ENCODE measurements around the gene FAM171A1.

The FAM171A1 gene

DNA sequence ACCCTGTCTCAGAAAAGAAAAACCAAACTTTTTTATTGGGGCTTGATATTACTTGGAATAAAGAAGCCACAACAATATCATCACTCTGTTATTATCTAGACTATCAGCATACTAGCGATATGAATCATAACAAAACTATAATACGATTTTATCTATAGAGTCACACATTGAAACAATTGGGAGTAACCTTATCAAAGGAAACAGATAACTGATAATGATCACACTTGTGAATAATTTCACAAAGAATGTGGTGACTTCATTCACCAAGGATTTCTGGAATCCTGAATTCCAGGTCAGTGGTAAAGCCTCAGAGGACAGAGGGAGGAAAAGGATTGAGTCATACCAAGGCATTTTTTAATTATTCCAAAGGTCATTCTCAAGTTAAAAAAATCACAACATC is 170.5 kb downstream of the FAM171A1 start:
- DNase-seq = no peak

DNA sequence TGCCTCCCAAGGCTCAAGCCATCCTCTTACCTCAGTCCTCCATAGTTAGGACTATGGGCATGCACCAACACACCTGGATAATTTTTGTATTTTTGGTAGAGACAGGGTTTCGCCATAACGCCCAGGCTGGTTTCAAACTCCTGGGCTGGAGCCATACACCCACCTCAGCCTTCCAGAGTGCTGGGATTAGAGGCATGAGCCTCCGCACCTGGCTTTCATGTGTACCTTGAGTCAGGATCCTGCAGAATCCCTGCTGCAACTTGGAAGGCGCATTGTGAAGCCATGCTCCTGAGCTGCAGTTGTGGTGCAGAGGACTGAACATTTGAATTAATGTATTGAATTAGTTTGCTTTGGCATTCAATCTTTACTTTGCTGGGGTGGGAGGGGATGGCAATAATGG is 173.2 kb downstream of the FAM171A1 start:
- DNase-seq = no peak

DNA sequence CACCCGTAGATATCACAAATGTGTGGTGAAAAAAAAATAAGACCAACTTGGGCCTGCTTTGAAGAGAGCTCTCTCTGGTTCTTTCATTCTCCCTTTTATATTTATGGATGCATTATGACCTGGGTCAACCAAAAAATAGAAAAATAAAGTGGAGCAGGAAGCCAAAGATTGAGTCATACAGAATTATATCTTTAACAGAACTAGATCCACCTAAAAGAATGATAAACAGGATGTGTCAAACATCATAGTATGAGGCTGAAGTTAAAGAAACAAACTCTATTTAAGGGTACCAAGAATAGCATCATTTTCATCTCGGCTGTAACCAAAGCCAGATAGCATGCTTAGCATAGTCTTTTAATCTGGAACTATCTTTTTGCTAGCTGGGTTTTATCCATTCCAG is 173.8 kb downstream of the FAM171A1 start:
- DNase-seq = peak in 1 of 2 donors; percentile 19

DNA sequence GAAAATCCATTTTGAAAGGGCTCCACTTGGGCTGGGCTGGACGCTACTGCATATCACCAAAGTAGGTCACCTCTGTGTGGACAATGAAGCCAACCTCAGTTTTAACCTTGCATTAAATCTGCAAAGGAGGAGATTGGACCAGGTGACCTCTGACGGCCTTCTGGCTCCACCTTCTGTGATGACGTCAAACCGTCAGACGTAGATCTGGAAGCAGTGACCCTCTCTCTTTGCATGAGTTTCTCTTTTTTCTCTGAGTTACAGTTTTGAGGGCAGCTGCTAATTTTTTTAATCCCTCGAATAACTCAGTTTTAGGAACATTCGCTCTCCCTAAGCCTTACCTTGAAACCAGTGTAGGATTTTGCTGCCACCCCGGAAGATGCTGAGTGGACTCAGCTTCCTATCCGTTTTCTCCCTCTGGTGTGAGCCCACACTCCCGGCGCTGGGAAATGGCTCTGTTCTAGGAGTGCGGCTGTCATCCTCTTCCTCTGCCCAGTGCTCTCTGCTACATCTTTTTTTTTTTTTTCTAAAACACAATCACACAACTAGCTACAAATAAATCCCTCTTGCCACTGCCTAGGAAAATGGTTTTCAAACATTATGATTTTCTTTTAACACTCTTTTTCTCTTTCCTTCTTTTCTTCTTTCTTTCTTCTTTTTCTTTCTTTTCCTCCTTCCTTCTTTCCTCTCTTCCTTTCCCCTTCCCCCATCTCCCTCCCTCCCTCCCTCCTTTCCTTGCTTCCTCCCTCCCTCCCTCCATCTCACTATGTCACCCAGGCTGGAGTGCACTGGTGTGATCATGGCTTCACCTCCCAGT is 174.9 kb downstream of the FAM171A1 start:
- DNase-seq = peak in 1 of 2 donors; percentile 21

DNA sequence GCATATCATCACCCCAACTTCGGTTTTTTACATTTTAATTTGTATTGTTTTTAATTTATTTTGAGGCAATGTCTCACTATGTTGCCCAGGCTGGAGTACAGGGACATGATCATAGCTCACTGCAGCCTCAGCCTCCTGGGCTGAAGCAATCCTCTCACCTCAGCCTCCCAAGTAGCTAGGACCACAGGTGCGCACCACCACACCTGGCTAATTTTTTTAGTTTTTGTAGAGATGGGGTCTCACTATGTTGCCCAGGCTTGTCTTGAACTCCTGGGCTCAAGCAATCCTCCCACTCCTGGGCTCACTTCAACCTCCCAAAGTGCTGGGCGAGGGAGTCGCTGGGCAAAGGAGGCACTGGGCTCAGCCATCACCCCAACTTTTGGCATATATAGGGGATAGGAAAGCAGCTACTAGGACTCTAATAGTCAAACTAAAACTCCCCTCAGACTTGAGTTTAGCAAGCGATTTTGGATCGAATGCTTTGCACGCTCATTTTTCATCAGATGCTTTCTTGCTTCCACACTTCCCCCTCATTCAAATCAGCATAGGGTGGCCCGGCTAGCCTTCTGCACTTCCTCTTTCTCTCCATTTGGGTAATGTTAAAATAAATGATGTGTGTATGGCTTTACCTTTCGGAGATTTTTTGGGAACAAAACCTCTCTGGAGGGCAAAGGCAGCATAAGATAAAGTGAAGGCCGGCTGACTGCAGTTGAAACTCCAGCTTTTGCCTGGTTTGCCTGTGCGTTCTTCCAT is 181.8 kb downstream of the FAM171A1 start:
- DNase-seq = no peak

DNA sequence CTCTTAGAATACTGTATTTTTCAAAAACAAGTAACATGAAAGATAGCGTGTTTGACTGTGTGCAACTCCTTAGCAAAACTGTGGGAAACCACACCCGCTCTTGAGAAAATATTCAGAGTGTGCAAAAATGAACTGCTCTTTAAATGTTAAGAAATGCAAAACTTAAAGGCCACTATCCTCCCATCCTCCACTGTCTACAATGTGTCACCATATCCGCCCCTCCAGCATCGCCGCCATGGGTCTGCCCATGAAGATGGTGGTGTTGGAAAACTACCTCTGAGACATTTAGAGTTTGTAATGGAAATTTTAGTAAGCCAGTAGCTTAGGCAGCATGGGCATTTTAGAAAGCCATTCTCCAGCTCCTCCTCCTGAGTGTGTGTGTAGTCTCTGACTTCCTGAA is 182.5 kb downstream of the FAM171A1 start:
- DNase-seq = no peak

DNA sequence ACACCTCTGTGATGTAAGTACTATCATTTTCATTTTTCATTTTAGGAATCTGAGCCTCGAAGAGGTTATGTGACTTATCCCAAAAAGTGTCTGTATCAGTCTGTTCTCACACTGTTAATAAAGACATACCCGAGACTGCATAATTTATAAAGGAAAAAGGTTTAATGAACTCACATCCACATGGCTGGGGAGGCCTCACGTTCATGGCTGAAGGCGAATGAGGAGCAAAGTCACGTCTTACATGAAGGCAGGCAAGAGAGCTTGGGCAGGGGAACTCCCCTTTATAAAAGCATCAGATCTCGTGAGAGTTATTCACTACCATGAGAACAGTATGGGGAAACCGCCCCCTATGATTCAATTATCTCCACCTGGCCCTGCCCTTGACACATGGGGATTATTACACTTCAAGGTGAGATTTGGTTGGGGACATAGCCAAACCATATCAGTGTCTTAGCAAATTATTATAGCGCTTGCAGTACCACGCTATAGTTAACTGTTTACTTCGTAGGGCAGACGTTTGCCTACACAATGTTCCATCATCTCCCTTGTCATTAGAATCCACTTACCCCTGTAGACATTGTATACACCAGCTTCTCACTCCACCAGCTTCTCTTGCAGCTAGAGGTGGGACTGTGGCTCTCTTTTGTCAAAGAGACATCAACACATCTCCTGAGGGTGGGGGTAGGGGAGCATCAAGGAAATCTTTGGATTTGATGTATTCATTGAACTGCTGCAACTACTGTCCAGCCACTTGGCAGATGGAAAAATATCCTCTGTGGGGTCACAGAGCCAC is 187.2 kb downstream of the FAM171A1 start:
- no peak for DNase-seq

DNA sequence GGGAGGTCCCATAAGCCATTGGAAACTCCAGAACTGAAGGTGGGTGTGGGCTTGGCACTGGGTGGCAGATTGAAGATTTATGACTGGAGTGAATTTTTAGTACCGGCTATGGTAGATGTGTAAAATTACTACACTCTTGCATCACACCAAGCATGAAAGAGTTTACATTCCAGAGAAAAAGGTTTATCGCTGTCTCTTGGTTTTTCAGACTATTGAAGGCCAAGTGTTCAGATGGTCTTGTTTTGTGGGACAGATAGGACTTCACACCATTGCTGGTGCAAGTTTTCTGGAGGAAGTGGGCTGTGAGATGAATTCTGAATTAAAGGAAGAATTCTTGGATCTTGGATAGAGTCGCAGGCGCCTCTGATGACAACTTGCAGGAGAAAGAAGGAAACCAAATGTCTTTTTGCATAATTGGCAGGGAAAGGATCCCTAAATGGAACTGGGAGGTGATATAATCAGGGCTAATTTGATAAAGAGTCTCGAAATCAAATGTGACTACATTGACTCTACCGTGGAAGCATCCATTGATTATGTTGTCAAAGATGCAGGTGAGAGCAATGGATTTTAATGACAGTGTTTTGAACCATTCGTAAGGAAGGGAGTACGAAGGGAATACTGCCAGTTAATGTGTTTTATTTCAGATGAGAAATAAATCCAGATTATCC is 188.4 kb downstream of the FAM171A1 start:
- DNase-seq = no peak

DNA sequence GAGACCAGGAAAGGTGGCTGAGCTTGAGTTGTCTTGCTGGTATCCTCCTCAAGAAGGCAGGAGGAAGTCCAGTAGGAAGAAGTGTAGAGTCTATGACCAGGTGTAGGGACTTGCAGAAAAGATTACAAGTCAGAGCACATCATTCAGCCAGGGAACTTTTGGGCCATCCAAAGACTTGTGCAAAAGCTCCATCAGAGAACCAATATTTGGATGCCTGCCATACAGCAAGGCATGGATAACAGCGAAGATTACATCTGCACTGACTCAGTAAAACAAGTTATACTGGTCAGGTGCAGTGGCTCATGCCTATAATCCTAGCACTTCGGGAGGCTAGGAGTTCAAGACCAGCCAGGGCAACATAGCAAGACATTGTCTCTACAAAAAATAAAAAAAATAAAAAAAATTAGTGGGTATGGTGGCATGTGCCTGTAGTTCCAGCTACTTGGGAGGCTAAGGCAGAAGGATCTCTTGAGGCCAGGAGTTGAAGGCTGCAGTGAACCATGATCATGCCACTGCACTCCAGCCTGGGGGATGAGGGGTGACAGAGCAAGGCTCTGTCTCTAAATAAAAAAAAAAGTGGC is 189.4 kb downstream of the FAM171A1 start:
- DNase-seq = no peak

DNA sequence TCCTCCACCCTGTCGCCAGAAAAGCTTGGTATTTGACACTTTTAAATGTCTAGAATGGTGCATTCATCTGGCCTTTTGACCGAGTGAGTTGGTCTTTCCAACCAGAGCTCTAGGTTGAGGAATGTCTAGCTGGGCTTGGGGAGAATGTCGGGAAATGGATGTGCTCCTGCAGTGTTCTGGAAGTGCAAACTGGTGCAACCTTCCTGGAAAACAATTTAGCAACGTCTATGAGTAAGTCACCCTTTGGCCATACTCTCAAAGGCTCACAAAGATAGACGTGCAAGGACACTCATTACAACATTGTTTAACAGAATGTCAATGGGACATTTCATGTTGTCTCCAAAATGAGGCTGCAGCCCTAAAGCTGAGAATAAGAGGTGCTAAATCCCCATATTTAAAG is 190.4 kb downstream of the FAM171A1 start:
- DNase-seq = no peak

DNA sequence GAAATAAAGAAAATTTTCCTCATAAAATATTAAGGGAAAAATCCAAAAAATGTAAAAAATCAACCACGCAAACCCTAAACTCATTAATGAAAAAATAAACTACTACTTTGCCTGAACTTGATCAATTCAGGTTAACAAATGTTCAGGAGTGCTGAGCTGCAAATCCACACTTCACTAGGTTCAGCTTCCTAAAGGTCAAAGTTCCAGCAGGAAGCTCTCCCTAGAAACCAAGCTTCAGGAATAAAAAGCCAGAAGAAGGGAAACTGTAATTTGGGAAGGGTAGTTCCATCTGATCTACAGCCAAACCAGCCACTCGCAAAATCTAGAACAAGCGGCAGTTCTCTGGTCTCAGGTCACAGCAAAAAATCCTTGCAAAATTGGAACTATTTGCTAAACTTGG is 194.8 kb downstream of the FAM171A1 start:
- no peak for DNase-seq

DNA sequence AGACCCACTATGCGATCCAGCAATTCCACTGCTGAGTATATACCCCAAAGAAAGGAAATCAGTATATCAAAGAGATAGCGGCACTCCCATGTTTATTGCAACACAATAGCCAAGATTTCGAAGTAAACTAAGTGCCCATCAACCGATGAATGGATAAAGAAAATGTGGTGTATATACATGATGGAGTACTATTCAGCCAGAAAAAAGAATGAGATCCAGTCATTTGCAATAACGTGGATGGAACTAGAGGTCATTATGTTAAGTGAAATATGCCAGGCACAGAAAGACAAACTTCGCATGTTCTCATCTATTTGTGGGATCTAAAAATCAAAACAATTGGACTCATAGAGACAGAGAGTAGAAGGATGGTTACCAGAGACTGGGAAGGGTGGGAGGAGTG is 195.5 kb downstream of the FAM171A1 start:
- no peak for DNase-seq

DNA sequence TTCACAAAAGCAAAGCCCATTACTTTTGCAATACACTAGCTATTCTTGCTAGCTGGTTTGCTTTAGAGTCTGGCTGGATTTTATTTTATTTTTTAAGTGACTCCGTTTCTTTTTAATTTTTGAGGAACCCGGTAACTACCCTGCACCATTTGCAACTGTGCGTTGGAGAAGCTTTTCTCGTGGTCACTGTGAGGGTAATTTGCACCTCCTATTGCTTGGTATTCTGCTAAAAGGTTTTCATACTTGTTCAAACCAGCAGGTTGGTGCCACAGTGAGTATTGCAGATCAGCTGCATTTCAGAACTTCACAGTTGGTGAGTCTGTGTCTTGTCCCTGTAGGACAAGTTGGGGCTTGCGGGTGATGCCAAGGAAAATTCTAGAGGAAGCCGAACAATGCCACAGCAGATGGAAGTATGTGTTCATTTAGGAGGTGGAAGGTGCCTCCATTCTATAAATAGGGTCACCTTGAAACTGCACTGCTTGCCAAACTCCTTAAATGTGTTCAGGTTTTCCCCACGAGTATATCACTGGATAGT is 198.7 kb downstream of the FAM171A1 start:
- no peak for DNase-seq

DNA sequence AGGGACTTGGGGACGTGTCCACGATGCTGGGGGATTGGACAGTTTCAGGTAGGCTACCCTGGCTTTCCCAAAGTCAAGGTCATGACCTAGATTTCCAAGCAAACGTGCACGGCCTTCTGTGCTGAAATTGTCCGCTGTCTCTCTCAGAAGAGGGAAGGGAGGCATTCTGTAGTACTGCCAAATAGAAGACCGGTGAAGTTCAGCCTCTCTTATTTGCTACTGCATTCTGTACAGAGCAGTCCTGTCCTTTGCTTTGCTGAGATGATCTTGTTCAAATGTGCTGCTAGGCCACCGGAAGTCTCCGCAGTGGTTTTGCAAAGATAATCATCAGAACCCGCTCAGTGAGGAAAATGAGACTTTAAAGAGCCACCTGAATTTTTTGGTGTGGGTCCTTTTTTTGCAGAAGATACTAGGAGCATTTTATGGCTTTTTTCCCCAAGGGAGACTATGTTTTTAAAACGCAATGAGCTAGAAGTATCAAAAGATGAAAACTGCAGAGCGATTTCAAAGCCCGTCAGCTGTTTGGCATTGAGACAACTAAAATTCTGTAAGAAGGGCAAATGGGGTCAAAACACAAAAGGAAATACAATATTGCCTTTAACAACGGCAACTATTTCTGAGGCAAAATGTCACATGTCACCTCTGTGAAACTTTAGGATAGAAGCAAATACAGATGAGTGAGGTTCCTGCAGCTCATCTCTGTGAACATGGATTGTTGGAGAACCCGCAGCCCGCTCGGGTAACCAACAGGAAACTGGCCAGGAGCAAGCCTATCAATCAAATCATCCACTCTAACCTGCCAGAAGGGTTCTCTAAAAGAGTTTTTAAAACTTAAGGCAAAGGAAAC is 201.3 kb downstream of the FAM171A1 start:
- DNase-seq = peak; percentile 48 to 76

DNA sequence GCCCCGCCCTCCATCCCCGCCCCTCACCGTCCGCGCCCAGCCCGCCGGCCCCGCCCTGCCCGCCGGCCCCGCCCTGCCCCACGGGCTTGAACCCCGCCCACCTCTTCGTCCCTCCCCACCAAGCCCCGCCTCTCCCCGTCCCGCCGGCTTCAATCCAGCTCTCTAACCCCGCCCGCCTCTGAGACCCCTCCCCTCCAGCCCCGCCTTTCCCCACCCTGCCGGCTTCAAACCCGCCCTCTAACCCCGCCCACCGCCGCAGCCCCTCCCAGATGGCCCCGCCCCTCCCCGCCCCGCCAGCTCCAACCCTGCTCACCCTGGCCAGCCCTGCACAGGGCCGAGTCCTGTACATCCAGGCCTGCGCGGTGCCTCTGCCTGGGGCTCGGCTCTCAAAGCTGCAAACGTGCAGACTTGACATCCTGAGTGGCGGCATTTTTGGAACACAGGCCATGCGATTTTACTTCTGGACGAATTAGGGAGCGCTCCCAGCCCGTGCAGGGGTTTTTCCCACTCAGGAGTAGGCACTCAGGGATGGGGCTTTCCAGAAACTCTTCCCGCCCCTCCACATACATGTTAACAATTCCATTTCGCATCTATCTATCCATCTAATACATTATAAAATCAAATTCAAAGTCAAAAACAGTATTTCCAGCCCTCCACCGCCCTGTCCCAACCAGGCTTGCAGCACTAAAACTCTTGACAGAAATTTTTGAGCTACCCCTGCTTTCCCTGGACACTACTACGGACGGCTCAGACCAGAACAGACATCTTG is 202.1 kb downstream of the FAM171A1 start:
- peak; percentile 95 for DNase-seq

DNA sequence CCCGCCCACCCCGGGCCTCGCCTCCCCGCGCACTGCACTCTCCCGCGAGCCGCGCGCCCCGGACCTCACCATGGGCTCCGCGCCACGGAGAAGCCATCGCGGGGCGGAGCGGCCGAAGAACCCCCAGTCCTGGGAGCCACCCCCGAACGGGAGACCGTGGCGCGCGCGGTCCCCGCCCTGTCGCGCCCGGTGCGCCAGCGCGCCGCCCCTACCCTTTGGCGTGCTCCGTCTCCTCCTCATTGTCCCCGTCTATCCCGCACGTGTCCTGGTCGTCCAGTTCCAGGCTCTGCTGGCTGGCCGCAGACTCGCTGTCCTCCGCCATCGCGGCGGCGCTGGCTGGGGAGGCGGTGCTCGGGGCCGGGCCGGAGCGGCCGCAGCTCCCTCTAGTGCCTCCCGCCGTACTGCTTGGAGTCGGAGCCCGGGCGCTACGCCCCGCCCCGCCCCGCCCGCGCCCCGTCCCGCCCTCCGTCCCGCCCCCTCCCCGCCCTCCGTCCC is 202.8 kb downstream of the FAM171A1 start, which contains the start of gene NMT2:
TSS of gene NMT2 (minus strand) at position 403 of the 495 bp plus-strand sequence. CDS start at position 322, 81 bp downstream.
- DNase-seq = no peak

DNA sequence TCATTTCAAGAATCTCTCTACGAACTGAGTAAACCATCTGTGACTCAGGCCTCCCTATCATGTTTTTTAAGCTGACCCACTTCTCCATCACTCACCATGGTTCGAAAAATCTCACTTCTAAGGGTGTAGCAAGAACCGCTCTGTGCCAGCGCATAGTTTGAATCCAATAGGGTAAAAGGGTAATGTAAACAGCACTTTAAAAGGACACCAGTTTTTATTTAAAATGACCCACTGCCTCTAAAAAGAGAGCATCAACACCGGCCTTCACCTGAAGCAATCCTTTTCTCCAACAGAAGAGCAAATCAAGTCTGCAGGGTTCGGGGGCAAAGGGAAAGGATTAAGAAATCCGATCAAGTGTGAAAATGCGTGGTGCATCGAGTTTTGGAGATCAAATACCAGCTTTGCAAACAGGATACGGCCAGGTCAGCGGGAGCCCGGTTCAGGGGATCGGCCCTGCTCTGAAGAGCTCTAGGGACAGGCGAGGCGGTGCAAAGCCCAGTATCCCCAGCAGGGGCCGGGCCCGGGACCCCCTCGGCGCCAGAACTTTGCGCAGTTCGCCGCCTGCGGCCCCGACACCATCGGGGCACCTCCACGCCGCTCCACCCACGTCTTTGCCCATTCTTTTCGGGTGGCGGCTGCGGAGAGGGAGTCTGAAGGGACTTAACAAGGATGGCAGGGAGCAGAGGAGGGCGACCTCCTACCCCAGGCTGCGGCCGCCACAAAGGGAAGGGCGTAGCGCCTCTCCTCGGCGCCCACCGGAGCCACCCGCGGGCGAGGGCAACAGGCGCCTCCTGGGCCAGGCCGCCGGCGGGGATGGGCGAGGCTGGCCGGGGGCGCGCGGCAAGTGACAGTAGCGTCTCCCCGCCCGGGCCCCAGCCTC is 203.4 kb downstream of the FAM171A1 start:
- peak; percentile 33 to 38 for DNase-seq

DNA sequence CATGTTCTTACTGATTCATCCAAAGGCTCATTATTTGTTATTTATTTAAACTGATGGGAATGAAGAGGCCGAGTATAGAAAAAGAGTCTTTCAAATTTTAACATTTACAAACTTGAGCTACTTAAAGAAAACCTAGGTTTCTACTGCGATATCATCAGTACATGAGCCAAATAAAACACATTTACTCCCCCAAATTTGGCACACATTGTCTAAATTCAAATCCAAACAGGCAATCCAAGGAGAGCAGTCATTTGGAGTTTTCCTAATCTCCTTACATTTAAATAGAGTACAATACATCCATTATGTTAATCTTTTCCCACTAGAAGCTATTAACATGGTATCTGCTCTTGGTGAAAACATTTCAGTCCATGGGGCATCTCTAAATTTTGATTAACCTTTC is 204.8 kb downstream of the FAM171A1 start:
- no peak for DNase-seq

DNA sequence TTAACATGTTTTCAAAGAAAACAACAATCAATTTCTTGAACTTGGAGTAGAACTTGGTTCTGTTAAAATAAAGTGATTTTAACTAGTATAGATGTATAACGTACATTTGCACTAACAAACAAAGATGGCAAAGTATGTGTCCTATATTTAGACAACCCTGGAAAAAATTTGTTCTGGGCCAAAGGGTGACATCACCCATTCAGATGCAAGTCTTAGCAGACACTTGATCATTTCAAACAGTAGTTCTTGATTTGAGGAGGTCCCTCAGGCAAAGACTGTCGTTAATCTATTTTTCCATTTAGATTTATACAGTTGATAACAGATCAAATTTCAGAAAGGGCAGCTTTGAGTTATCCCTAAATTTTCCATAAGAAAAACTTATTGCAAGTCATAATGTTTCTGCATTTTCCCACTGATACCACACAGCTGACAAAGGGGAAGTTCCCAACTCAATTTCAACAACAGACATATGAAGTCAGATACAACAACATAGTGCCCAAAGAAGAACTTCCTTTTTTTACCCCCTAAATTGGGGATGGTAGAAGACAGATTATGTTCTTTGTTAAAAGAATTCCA is 207.7 kb downstream of the FAM171A1 start:
- no peak for DNase-seq
